HEK293 (cell line): ENCODE data around the gene IGSF23.

Experiments
- CTCF ChIA-PET: fragments of 350-600 bp; formaldehyde crosslinking; extraction: SDS; loops from one replicate; lab custom pipeline; 2021; ENCODE audit warnings: antibody characterized with exemption; lab: Yijun Ruan, JAX
- POLR2A ChIA-PET: fragments of 300-600 bp; formaldehyde crosslinking; extraction: SDS; loops from one replicate; lab custom pipeline; 2020; ENCODE audit warnings: antibody characterized with exemption, inconsistent platforms; lab: Yijun Ruan, JAX
- H3K27ac ChIP-seq: fragments of 200-500 bp; sonication (Bioruptor generic); 2 replicates; pipeline ENCODE4 v1.5.1; 2014; ENCODE audit warnings: low read depth, low read length, control low read depth, inconsistent platforms; ENCODE audit errors: extremely low read depth
- H3K36me3 ChIP-seq, 2 experiments: fragments of 200-500 bp in 1 of 2; sonication (Bioruptor generic) in 1 of 2; 1 replicate in 1 of 2; 2 replicates in 1 of 2; pipeline ENCODE4 v1.5.1; 2014 to 2017; ENCODE audit warnings: inconsistent platforms in 2 of 2, low read length in 2 of 2; ENCODE audit not compliant: control insufficient read depth in 2 of 2, insufficient read depth in 1 of 2
- H3K4me1 ChIP-seq: fragments of 200-500 bp; sonication (Bioruptor generic); 2 replicates; pipeline ENCODE4 v1.5.1; 2014; ENCODE audit warnings: mild to moderate bottlenecking, low read length, inconsistent platforms; ENCODE audit not compliant: control insufficient read depth, insufficient read depth
- H3K4me3 ChIP-seq: 2 replicates; pipeline ENCODE4 v1.5.1; 2011; ENCODE audit warnings: low read depth, mild to moderate bottlenecking, control low read depth, low read length, moderate library complexity
- H3K9me3 ChIP-seq: fragments of 200-500 bp; sonication (Bioruptor generic); 2 replicates; pipeline ENCODE4 v1.5.1; 2014; ENCODE audit warnings: low read depth, low read length, inconsistent platforms; ENCODE audit not compliant: control insufficient read depth, insufficient read depth
- HOXD13 ChIP-seq: sonication (generic); formaldehyde crosslinking; IDR thresholded peaks from 2 replicates; pipeline ENCODE4 v1.8.0; 2022; ENCODE audit warnings: missing genetic modification reagents, borderline replicate concordance
- MZF1 ChIP-seq: fragments of 450-650 bp; formaldehyde crosslinking; IDR thresholded peaks from 2 replicates; pipeline ENCODE4 v1.5.1; 2017; ENCODE audit warnings: missing biosample characterization, missing genetic modification characterization, borderline replicate concordance
- ZNF311 ChIP-seq: fragments of 450-650 bp; formaldehyde crosslinking; IDR thresholded peaks from 2 replicates; pipeline ENCODE4 v1.5.1; 2017; ENCODE audit warnings: missing biosample characterization, missing genetic modification characterization, borderline replicate concordance
- ZNF391 ChIP-seq: fragments of 450-650 bp; formaldehyde crosslinking; IDR thresholded peaks from 2 replicates; pipeline ENCODE4 v1.5.1; 2016; ENCODE audit warnings: low read depth, missing biosample characterization, missing genetic modification characterization, borderline replicate concordance
- ZNF600 ChIP-seq: fragments of 450-650 bp; formaldehyde crosslinking; IDR thresholded peaks from 2 replicates; pipeline ENCODE4 v1.5.1; 2016; ENCODE audit warnings: missing biosample characterization, missing genetic modification characterization
- ZNF623 ChIP-seq: fragments of 450-650 bp; formaldehyde crosslinking; IDR thresholded peaks from 2 replicates; pipeline ENCODE4 v1.5.1; 2016; ENCODE audit warnings: missing biosample characterization, missing genetic modification characterization
- ZNF660 ChIP-seq: fragments of 450-650 bp; IDR thresholded peaks from 2 replicates; pipeline ENCODE4 v1.5.1; 2018; ENCODE audit warnings: missing biosample characterization, mild to moderate bottlenecking, missing genetic modification characterization
- ZNF701 ChIP-seq: fragments of 450-650 bp; formaldehyde crosslinking; IDR thresholded peaks from 2 replicates; pipeline ENCODE4 v1.5.1; 2016; ENCODE audit warnings: missing biosample characterization, missing genetic modification characterization
- ZNF776 ChIP-seq: fragments of 450-650 bp; formaldehyde crosslinking; IDR thresholded peaks from 2 replicates; pipeline ENCODE4 v1.5.0; 2017; ENCODE audit warnings: missing biosample characterization, missing genetic modification characterization, borderline replicate concordance
- TF ChIP-seq, protein P1 (sequence below): fragments of 450-650 bp; formaldehyde crosslinking; IDR thresholded peaks from 2 replicates; pipeline ENCODE4 v1.5.1; 2016; ENCODE audit warnings: missing biosample characterization, missing genetic modification characterization
- TF ChIP-seq, protein P2 (sequence below): fragments of 450-650 bp; IDR thresholded peaks from 2 replicates; pipeline ENCODE4 v1.5.1; 2018; ENCODE audit warnings: missing biosample characterization, missing genetic modification characterization
- TF ChIP-seq, protein P3 (sequence below): fragments of 450-650 bp; formaldehyde crosslinking; IDR thresholded peaks from 2 replicates; pipeline ENCODE4 v1.5.1; 2016; ENCODE audit warnings: missing biosample characterization, missing genetic modification characterization
- TF ChIP-seq, protein P4 (sequence below): fragments of 450-650 bp; formaldehyde crosslinking; IDR thresholded peaks from 2 replicates; pipeline ENCODE4 v1.5.1; 2016; ENCODE audit warnings: missing biosample characterization, missing genetic modification characterization
- TF ChIP-seq, protein P5 (sequence below): fragments of 450-650 bp; formaldehyde crosslinking; IDR thresholded peaks from 2 replicates; pipeline ENCODE4 v1.5.1; 2016; ENCODE audit warnings: missing biosample characterization, missing genetic modification characterization, low read depth

Gene IGSF23

DNA sequence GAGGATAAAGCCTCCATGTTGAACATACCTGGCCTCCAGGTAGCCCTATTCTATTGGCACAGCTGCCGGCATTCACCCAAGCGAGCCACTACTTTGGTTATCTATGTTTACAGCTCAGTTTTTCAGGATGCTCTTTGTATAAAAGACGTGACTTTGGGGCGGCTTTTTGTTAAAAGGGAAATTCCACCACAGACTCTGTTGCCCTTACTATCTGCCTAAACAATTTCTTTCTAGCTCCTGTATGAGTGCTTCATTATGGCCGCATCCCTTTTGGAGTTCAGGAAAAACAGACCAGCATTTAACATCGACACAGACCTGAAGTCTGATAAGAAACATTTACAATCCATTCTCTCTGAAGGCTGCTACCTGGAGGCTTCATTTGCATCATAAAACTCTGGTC lies 9.1 kb upstream of the IGSF23 start (continued):
- TF ChIP-seq, protein P1, sequence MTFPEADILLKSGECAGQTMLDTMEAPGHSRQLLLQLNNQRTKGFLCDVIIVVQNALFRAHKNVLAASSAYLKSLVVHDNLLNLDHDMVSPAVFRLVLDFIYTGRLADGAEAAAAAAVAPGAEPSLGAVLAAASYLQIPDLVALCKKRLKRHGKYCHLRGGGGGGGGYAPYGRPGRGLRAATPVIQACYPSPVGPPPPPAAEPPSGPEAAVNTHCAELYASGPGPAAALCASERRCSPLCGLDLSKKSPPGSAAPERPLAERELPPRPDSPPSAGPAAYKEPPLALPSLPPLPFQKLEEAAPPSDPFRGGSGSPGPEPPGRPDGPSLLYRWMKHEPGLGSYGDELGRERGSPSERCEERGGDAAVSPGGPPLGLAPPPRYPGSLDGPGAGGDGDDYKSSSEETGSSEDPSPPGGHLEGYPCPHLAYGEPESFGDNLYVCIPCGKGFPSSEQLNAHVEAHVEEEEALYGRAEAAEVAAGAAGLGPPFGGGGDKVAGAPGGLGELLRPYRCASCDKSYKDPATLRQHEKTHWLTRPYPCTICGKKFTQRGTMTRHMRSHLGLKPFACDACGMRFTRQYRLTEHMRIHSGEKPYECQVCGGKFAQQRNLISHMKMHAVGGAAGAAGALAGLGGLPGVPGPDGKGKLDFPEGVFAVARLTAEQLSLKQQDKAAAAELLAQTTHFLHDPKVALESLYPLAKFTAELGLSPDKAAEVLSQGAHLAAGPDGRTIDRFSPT (tag by site-specific recombination), result no peak
- TF ChIP-seq ZNF623 (no peak), ZNF776 (no peak), ZNF701 (no peak), MZF1 (tag by site-specific recombination) (no peak), ZNF660 (tag by site-specific recombination) (no peak)
- TF ChIP-seq, protein P2, sequence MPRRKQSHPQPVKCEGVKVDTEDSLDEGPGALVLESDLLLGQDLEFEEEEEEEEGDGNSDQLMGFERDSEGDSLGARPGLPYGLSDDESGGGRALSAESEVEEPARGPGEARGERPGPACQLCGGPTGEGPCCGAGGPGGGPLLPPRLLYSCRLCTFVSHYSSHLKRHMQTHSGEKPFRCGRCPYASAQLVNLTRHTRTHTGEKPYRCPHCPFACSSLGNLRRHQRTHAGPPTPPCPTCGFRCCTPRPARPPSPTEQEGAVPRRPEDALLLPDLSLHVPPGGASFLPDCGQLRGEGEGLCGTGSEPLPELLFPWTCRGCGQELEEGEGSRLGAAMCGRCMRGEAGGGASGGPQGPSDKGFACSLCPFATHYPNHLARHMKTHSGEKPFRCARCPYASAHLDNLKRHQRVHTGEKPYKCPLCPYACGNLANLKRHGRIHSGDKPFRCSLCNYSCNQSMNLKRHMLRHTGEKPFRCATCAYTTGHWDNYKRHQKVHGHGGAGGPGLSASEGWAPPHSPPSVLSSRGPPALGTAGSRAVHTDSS, result no peak

DNA sequence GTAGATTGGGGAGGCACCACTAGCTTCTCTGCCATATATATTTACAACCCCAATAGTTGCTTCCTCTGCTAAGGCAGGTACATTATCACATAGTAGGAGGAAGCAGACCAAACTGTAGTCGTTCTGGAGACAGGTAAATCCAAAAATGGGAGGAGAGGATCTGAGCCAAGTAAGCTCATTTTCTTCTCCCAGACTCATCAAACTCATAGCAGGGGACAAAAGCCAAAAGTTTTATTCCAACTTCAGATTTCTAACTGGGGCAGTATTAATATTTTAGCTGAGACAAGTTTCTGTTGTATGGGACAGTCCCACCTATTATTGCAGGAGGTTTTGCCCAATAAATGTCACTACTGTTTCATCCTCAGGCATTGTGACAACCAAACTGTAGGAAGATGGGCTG lies 7.8 kb upstream of the IGSF23 start:
- no peaks in the 10 kb centered on the region; the same call in 1 of the 2 replicates for H3K4me1 ChIP-seq
- CTCF ChIA-PET, result interaction anchor here (0.8 to 1.8 kb wide), 3 partner anchors 17 to 53 kb away, joined by 3 to 9 read pairs (median 5); no protein-coding TSS in a partner anchor

More for the DNA sequence above, 7.8 kb upstream of the IGSF23 start:
- Histone ChIP-seq H3K36me3 (no peaks in the 10 kb centered on the region), H3K4me3 (no peak overlapping the region), H3K27ac (no peak overlapping the region), H3K9me3 (no peaks in the 10 kb centered on the region)
- POLR2A ChIA-PET, result interaction anchor here (0.5 to 2.1 kb wide), 2 partner anchors 29 to 38 kb away, joined by 4 to 5 read pairs; partner anchors contain the start of gene PVR
- TF ChIP-seq, protein P3, sequence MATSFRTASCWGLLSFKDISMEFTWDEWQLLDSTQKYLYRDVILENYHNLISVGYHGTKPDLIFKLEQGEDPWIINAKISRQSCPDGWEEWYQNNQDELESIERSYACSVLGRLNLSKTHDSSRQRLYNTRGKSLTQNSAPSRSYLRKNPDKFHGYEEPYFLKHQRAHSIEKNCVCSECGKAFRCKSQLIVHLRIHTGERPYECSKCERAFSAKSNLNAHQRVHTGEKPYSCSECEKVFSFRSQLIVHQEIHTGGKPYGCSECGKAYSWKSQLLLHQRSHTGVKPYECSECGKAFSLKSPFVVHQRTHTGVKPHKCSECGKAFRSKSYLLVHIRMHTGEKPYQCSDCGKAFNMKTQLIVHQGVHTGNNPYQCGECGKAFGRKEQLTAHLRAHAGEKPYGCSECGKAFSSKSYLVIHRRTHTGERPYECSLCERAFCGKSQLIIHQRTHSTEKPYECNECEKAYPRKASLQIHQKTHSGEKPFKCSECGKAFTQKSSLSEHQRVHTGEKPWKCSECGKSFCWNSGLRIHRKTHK (tag by site-specific recombination), result no peak
- TF ChIP-seq ZNF311 (tag by site-specific recombination) (no peak), ZNF660 (tag by site-specific recombination) (no peak), ZNF391 (tag by site-specific recombination) (no peak), HOXD13 (CRISPR knock-in tag) (no peak), ZNF600 (no peak)
- TF ChIP-seq, protein P4, sequence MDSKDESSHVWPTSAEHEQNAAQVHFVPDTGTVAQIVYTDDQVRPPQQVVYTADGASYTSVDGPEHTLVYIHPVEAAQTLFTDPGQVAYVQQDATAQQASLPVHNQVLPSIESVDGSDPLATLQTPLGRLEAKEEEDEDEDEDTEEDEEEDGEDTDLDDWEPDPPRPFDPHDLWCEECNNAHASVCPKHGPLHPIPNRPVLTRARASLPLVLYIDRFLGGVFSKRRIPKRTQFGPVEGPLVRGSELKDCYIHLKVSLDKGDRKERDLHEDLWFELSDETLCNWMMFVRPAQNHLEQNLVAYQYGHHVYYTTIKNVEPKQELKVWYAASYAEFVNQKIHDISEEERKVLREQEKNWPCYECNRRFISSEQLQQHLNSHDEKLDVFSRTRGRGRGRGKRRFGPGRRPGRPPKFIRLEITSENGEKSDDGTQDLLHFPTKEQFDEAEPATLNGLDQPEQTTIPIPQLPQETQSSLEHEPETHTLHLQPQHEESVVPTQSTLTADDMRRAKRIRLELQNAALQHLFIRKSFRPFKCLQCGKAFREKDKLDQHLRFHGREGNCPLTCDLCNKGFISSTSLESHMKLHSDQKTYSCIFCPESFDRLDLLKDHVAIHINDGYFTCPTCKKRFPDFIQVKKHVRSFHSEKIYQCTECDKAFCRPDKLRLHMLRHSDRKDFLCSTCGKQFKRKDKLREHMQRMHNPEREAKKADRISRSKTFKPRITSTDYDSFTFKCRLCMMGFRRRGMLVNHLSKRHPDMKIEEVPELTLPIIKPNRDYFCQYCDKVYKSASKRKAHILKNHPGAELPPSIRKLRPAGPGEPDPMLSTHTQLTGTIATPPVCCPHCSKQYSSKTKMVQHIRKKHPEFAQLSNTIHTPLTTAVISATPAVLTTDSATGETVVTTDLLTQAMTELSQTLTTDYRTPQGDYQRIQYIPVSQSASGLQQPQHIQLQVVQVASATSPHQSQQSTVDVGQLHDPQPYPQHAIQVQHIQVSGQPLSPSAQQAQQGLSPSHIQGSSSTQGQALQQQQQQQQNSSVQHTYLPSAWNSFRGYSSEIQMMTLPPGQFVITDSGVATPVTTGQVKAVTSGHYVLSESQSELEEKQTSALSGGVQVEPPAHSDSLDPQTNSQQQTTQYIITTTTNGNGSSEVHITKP (tag by site-specific recombination), result peak; percentile 64
- TF ChIP-seq, protein P5, sequence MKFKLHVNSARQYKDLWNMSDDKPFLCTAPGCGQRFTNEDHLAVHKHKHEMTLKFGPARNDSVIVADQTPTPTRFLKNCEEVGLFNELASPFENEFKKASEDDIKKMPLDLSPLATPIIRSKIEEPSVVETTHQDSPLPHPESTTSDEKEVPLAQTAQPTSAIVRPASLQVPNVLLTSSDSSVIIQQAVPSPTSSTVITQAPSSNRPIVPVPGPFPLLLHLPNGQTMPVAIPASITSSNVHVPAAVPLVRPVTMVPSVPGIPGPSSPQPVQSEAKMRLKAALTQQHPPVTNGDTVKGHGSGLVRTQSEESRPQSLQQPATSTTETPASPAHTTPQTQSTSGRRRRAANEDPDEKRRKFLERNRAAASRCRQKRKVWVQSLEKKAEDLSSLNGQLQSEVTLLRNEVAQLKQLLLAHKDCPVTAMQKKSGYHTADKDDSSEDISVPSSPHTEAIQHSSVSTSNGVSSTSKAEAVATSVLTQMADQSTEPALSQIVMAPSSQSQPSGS (tag by site-specific recombination), result no peak
